Neural cell (in vitro differentiated cells): Measurements from ENCODE around the gene GAREM1.

Source experiments
- CTCF ChIP-seq: fragments of 450-650 bp; IDR thresholded peaks from 2 replicates; pipeline ENCODE4 v1.5.1; 2014; ENCODE audit warnings: antibody characterized with exemption, mild to moderate bottlenecking, moderate library complexity; ENCODE audit not compliant: poor library complexity, severe bottlenecking
- EP300 ChIP-seq: fragments of 450-650 bp; conservative IDR thresholded peaks from 2 replicates; pipeline ENCODE4 v1.6.1; 2014; ENCODE audit warnings: antibody characterized with exemption, mild to moderate bottlenecking, moderate library complexity; ENCODE audit not compliant: poor library complexity, severe bottlenecking
- EZH2 ChIP-seq: fragments of 200-600, 300-800 bp; shearing (Covaris generic), sonication (generic); IDR thresholded peaks from 2 replicates; pipeline ENCODE4 v1.6.1; 2014; ENCODE audit warnings: antibody characterized with exemption, low read length, borderline replicate concordance, mild to moderate bottlenecking; ENCODE audit not compliant: insufficient read depth, poor library complexity, severe bottlenecking
- POLR2AphosphoS5 ChIP-seq: IDR thresholded peaks from 2 replicates; pipeline ENCODE4 v1.6.1; 2012
- RAD21 ChIP-seq: fragments of 450-650 bp; conservative IDR thresholded peaks from 2 replicates; pipeline ENCODE4 v1.6.1; 2014; ENCODE audit warnings: antibody characterized with exemption, mild to moderate bottlenecking, moderate library complexity
- SMC3 ChIP-seq: fragments of 450-650 bp; conservative IDR thresholded peaks from 2 replicates; pipeline ENCODE4 v1.6.1; 2014; ENCODE audit warnings: antibody characterized with exemption, mild to moderate bottlenecking, moderate library complexity; ENCODE audit not compliant: poor library complexity

- no peak for TF ChIP-seq RAD21
- no peak for TF ChIP-seq CTCF
- TF ChIP-seq SMC3: no peak
- TF ChIP-seq POLR2AphosphoS5: no peak
- no peak for TF ChIP-seq EP300
- TF ChIP-seq EZH2: no peak
Measured at GRCh38 chr18:32418148-32418547, 52.5 kb downstream of the GAREM1 start.
